ENCODE data around the gene A2ML1.

Gene A2ML1

DNA sequence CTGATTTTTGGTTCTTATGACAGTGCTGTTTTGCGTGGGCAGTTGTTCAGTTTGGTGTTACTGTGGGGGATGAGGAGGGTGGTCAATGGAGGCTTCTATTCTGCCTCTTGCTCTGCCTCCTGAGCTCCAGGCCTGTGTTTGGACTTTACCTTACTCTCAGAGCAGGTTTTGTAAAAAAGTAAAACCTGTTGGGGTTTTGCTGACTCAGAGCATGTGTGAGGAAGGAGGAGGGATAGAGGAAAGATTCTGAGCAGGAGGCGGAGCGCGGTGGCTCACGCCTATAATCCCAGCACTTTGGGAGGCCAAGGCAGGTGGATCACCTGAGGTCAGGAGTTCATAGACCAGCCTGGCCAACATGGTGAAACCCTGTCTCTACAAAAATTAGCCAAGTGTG is 6.7 kb downstream of the A2ML1 start:
- Histone ChIP-seq H3K4me1 (ENCODE audit: control insufficient read depth in 1 of 2, insufficient read depth in 2 of 2, low read length in 2 of 2) (no peaks in the 10 kb centered on the region), H3K4me3 (ENCODE audit: low read depth in 1 of 2, low read length in 2 of 2) (no peak overlapping the region), H3K27ac (ENCODE audit: low read depth, low read length) (no peak overlapping the region), H3K9me3 (ENCODE audit: control insufficient read depth in 1 of 2, low read length in 2 of 2) (no peaks in the 10 kb centered on the region), H3K9ac (ENCODE audit: low read depth in 1 of 2, low read length in 2 of 2) (no peak overlapping the region), H3K36me3 (ENCODE audit: control insufficient read depth in 1 of 2, insufficient read depth in 2 of 2, low read length in 2 of 2) (no peaks in the 10 kb centered on the region), H3K27me3 (ENCODE audit: control insufficient read depth in 1 of 2, insufficient read depth in 2 of 2, low read length in 2 of 2) (no peaks in the 10 kb centered on the region)

DNA sequence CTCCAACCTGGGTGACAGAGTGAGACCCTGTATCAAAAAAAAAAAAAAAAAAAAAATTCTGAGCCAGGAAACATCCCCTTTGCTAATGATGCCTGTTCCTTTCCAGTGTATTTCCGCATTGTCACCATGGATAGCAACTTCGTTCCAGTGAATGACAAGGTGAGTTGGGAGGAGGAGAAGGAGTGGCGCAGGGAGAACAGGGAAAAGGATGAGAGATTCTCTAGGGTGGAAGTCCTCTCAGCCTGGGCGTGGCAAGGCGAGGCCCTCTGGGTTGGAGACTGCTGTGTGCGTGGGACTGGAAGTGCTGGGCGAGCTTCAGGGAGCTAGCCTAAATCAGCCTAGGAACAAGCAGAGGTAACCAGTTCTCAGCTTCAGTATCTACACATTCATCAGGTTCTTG is 7.2 kb downstream of the A2ML1 start:
- no peaks in the 10 kb centered on the region for H3K36me3 ChIP-seq (ENCODE audit: control insufficient read depth in 1 of 2, insufficient read depth in 2 of 2, low read length in 2 of 2)
- H3K9ac ChIP-seq (ENCODE audit: low read depth in 1 of 2, low read length in 2 of 2) = no peak overlapping the region
- H3K4me3 ChIP-seq (ENCODE audit: low read depth in 1 of 2, low read length in 2 of 2) = no peak overlapping the region
- no peaks in the 10 kb centered on the region for H3K4me1 ChIP-seq (ENCODE audit: control insufficient read depth in 1 of 2, insufficient read depth in 2 of 2, low read length in 2 of 2)
- no peaks in the 10 kb centered on the region for H3K27me3 ChIP-seq (ENCODE audit: control insufficient read depth in 1 of 2, insufficient read depth in 2 of 2, low read length in 2 of 2)
- no peaks in the 10 kb centered on the region for H3K9me3 ChIP-seq (ENCODE audit: control insufficient read depth in 1 of 2, low read length in 2 of 2)
- H3K27ac ChIP-seq (ENCODE audit: low read depth, low read length) = no peak overlapping the region

DNA sequence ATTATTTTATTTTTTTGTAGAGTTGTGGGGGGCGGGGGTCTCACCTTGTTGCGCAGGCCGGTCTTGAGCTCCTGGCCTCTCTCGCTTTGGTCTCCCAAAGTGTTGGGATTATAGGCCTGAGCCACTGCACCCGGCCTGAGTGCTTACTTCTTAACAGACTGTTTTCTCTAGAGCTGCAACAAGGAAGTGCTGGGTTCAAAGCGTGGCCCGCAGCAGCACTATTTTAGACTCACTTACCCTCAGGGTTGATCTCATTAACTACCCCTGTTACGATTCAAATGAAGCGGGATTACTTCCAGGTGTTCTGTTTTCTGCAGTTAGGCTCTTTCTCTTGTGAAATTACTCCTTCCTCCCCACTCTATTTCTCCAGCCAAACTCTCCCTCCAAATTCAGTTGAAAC is 8.7 kb downstream of the A2ML1 start:
- Histone ChIP-seq H3K9ac (ENCODE audit: low read depth in 1 of 2, low read length in 2 of 2) (no peak overlapping the region), H3K27me3 (ENCODE audit: control insufficient read depth in 1 of 2, insufficient read depth in 2 of 2, low read length in 2 of 2) (no peaks in the 10 kb centered on the region), H3K4me3 (ENCODE audit: low read depth in 1 of 2, low read length in 2 of 2) (no peak overlapping the region)

DNA sequence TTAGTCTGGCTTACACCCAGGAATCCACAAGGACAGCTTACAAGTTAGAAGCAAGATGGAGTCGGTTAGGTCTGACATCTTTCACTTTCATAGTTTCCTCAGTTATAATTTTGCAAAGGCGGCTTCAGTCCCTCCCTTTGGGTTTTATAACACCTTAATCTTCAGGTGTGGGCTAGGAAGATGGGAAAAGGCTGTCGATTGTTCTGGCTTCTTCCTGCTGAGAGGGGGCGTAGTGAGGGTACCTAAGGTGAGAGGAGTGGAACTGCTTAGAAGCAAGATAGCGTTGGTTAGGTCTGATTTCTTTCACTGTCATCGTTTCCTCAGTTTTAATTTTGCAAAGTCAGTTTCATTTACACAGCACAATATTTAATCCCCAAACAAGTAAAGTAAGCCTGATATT is 10.1 kb downstream of the A2ML1 start:
- Histone ChIP-seq H3K36me3 (ENCODE audit: control insufficient read depth in 1 of 2, insufficient read depth in 2 of 2, low read length in 2 of 2) (no peaks in the 10 kb centered on the region), H3K27me3 (ENCODE audit: control insufficient read depth in 1 of 2, insufficient read depth in 2 of 2, low read length in 2 of 2) (no peaks in the 10 kb centered on the region), H3K9ac (ENCODE audit: low read depth in 1 of 2, low read length in 2 of 2) (no peak overlapping the region), H3K4me3 (ENCODE audit: low read depth in 1 of 2, low read length in 2 of 2) (no peak overlapping the region), H3K4me1 (ENCODE audit: control insufficient read depth in 1 of 2, insufficient read depth in 2 of 2, low read length in 2 of 2) (no peaks in the 10 kb centered on the region), H3K9me3 (ENCODE audit: control insufficient read depth in 1 of 2, low read length in 2 of 2) (no peaks in the 10 kb centered on the region), H3K27ac (ENCODE audit: low read depth, low read length) (no peak overlapping the region)

More for the DNA sequence above, 8.7 kb downstream of the A2ML1 start:
- Histone ChIP-seq H3K9me3 (ENCODE audit: control insufficient read depth in 1 of 2, low read length in 2 of 2) (no peaks in the 10 kb centered on the region), H3K27ac (ENCODE audit: low read depth, low read length) (no peak overlapping the region), H3K36me3 (ENCODE audit: control insufficient read depth in 1 of 2, insufficient read depth in 2 of 2, low read length in 2 of 2) (no peaks in the 10 kb centered on the region), H3K4me1 (ENCODE audit: control insufficient read depth in 1 of 2, insufficient read depth in 2 of 2, low read length in 2 of 2) (no peaks in the 10 kb centered on the region)

DNA sequence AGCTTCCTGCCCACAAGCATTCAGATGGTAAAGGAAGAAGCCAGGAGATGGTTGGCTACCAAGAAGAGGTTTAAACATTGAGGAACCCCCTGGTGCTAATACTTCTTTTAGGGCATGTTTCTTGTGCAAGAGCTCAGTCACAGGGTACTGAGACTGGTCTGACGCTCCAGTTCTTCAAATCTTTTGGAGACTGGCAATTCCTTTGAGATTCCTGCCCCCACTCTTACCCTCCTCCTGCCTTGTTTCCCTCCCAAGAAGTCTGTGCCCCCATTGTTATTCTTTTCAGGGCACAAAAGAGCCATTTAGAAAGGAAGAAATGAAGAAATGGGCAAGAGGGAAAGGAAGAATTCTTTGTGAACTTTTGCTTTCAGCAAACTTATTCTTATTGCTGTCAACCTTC is 11.8 kb downstream of the A2ML1 start:
- Histone ChIP-seq H3K27ac (ENCODE audit: low read depth, low read length) (no peak overlapping the region), H3K36me3 (ENCODE audit: control insufficient read depth in 1 of 2, insufficient read depth in 2 of 2, low read length in 2 of 2) (no peaks in the 10 kb centered on the region), H3K4me3 (ENCODE audit: low read depth in 1 of 2, low read length in 2 of 2) (no peak overlapping the region), H3K27me3 (ENCODE audit: control insufficient read depth in 1 of 2, insufficient read depth in 2 of 2, low read length in 2 of 2) (no peaks in the 10 kb centered on the region), H3K9ac (ENCODE audit: low read depth in 1 of 2, low read length in 2 of 2) (no peak overlapping the region), H3K9me3 (ENCODE audit: control insufficient read depth in 1 of 2, low read length in 2 of 2) (no peaks in the 10 kb centered on the region), H3K4me1 (ENCODE audit: control insufficient read depth in 1 of 2, insufficient read depth in 2 of 2, low read length in 2 of 2) (no peaks in the 10 kb centered on the region)

DNA sequence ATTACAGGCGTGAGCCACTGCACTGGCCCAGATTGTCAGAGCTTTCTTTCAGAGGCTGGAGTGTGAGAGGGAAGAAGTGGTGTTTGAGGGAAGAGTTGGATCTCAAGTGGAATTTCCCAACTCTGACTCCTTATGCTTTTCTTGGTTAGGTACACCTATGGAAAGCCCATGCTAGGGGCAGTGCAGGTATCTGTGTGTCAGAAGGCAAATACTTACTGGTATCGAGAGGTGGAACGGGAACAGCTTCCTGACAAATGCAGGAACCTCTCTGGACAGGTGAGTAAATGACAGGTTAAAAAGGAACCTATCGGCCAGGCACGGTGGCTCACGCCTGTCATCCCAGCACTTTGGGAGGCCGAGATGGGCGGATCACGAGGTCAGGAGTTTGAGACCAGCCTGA is 14.9 kb downstream of the A2ML1 start:
- no peaks in the 10 kb centered on the region for H3K27me3 ChIP-seq (ENCODE audit: control insufficient read depth in 1 of 2, insufficient read depth in 2 of 2, low read length in 2 of 2)
- no peaks in the 10 kb centered on the region for H3K9me3 ChIP-seq (ENCODE audit: control insufficient read depth in 1 of 2, low read length in 2 of 2)
- no peak overlapping the region for H3K27ac ChIP-seq (ENCODE audit: low read depth, low read length)
- no peak overlapping the region for H3K4me3 ChIP-seq (ENCODE audit: low read depth in 1 of 2, low read length in 2 of 2)
- H3K36me3 ChIP-seq (ENCODE audit: control insufficient read depth in 1 of 2, insufficient read depth in 2 of 2, low read length in 2 of 2) = no peaks in the 10 kb centered on the region
- no peak overlapping the region for H3K9ac ChIP-seq (ENCODE audit: low read depth in 1 of 2, low read length in 2 of 2)
- H3K4me1 ChIP-seq (ENCODE audit: control insufficient read depth in 1 of 2, insufficient read depth in 2 of 2, low read length in 2 of 2) = no peaks in the 10 kb centered on the region

DNA sequence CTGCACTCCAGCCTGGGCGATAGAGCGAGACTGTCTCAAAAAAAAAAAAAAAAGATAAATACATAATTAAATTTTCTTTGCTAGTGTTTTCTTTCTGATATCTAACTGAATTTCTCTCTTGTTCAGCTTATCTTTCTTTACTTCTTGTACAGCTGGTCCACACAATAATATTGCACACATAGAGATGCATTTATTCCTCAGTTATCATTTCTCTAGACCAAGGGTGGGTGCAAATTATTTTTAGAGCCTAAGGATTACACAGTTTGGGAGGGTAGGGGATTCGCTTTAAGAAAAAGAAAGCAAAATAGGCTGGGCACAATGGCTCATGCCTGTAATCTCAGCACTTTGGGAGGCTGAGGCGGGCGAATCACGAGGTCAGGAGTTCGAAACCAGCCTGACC is 17.9 kb downstream of the A2ML1 start:
- Histone ChIP-seq H3K4me3 (ENCODE audit: low read depth in 1 of 2, low read length in 2 of 2) (no peak overlapping the region), H3K36me3 (ENCODE audit: control insufficient read depth in 1 of 2, insufficient read depth in 2 of 2, low read length in 2 of 2) (no peaks in the 10 kb centered on the region), H3K9ac (ENCODE audit: low read depth in 1 of 2, low read length in 2 of 2) (no peak overlapping the region), H3K27me3 (ENCODE audit: control insufficient read depth in 1 of 2, insufficient read depth in 2 of 2, low read length in 2 of 2) (no peaks in the 10 kb centered on the region), H3K27ac (ENCODE audit: low read depth, low read length) (no peak overlapping the region), H3K9me3 (ENCODE audit: control insufficient read depth in 1 of 2, low read length in 2 of 2) (no peaks in the 10 kb centered on the region), H3K4me1 (ENCODE audit: control insufficient read depth in 1 of 2, insufficient read depth in 2 of 2, low read length in 2 of 2) (no peaks in the 10 kb centered on the region)

DNA sequence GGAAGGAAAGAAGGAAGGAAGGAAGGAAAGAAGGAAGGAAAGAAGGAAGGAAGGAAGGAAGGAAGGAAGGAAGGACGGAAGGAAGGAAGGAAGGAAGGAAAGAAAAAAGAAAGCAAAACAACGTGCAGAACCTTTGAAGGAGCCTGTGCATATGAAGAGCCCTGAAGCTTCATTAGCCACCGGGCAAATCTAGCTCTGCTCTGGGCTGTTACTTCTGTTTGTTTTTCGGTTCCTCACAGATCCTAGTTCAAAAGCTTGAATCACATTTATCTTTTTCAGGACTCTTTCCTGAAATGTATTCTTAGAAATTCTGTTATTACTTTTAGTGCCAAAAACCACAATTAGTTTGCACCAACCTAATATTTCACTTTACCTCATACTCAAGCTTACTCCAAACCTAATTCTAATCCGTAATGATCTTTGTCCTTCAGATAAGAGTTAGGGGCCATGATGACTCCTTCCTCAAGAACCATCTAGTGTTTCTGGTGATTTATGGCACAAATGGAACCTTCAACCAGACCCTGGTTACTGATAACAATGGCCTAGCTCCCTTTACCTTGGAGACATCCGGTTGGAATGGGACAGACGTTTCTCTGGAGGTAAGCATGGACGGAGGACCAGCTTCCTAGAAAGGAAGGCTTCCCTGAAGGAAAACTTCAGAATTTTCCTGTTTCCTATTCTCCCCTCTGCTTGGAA is 18.7 kb downstream of the A2ML1 start:
- H3K4me3 ChIP-seq (ENCODE audit: low read depth in 1 of 2, low read length in 2 of 2) = no peak overlapping the region
- H3K27me3 ChIP-seq (ENCODE audit: control insufficient read depth in 1 of 2, insufficient read depth in 2 of 2, low read length in 2 of 2) = no peaks in the 10 kb centered on the region
- H3K9me3 ChIP-seq (ENCODE audit: control insufficient read depth in 1 of 2, low read length in 2 of 2) = no peaks in the 10 kb centered on the region
- no peaks in the 10 kb centered on the region for H3K36me3 ChIP-seq (ENCODE audit: control insufficient read depth in 1 of 2, insufficient read depth in 2 of 2, low read length in 2 of 2)
- H3K27ac ChIP-seq (ENCODE audit: low read depth, low read length) = no peak overlapping the region
- no peak overlapping the region for H3K9ac ChIP-seq (ENCODE audit: low read depth in 1 of 2, low read length in 2 of 2)
- H3K4me1 ChIP-seq (ENCODE audit: control insufficient read depth in 1 of 2, insufficient read depth in 2 of 2, low read length in 2 of 2) = no peaks in the 10 kb centered on the region

DNA sequence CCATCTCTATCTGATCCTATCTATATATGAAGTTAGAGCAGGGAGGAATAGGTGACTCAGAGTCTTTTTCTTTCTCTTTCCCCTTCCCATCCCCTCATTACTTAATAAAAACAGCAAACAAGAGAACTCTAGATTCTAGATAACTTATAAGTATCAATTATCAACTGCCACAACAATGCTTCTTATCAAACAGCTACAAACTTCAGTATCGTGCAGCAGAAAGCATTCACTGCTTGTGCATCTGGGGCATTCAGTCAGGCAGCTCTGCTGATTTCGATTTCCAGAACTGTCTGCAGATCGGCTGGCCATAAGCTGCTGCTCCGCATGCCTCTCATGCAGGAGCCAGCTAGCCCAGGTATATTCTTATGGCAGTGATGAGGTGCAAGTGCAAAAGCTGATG is 19.4 kb downstream of the A2ML1 start:
- Histone ChIP-seq H3K27ac (ENCODE audit: low read depth, low read length) (no peak overlapping the region), H3K36me3 (ENCODE audit: control insufficient read depth in 1 of 2, insufficient read depth in 2 of 2, low read length in 2 of 2) (no peaks in the 10 kb centered on the region), H3K9me3 (ENCODE audit: control insufficient read depth in 1 of 2, low read length in 2 of 2) (no peaks in the 10 kb centered on the region), H3K27me3 (ENCODE audit: control insufficient read depth in 1 of 2, insufficient read depth in 2 of 2, low read length in 2 of 2) (no peaks in the 10 kb centered on the region), H3K9ac (ENCODE audit: low read depth in 1 of 2, low read length in 2 of 2) (no peak overlapping the region), H3K4me1 (ENCODE audit: control insufficient read depth in 1 of 2, insufficient read depth in 2 of 2, low read length in 2 of 2) (no peaks in the 10 kb centered on the region), H3K4me3 (ENCODE audit: low read depth in 1 of 2, low read length in 2 of 2) (no peak overlapping the region)

DNA sequence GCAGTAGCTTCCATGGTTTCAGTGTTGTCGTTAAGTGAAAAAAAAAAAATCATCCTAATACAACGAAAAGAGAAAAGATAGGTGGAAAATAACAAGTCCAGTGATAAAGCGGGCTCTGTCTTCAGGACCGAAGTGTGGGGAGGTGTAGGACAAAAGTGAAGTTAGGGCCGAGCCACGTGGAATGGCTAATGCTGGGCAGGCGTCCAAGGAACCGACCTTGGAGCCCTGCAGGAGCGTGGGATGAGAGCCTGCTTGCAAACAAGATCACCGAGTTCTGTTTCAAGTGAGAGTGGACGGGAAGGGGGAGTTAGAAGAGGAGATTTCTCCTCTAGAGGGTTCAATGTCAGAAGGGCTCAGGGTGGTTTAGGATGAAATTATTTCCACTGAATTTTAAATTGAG is 22.2 kb downstream of the A2ML1 start:
- H3K27ac ChIP-seq (ENCODE audit: low read depth, low read length) = no peak overlapping the region
- H3K4me3 ChIP-seq (ENCODE audit: low read depth in 1 of 2, low read length in 2 of 2) = no peak overlapping the region
- no peaks in the 10 kb centered on the region for H3K9me3 ChIP-seq (ENCODE audit: control insufficient read depth in 1 of 2, low read length in 2 of 2)
- H3K9ac ChIP-seq (ENCODE audit: low read depth in 1 of 2, low read length in 2 of 2) = no peak overlapping the region
- no peaks in the 10 kb centered on the region for H3K4me1 ChIP-seq (ENCODE audit: control insufficient read depth in 1 of 2, insufficient read depth in 2 of 2, low read length in 2 of 2)
- H3K36me3 ChIP-seq (ENCODE audit: control insufficient read depth in 1 of 2, insufficient read depth in 2 of 2, low read length in 2 of 2) = no peaks in the 10 kb centered on the region
- no peaks in the 10 kb centered on the region for H3K27me3 ChIP-seq (ENCODE audit: control insufficient read depth in 1 of 2, insufficient read depth in 2 of 2, low read length in 2 of 2)

DNA sequence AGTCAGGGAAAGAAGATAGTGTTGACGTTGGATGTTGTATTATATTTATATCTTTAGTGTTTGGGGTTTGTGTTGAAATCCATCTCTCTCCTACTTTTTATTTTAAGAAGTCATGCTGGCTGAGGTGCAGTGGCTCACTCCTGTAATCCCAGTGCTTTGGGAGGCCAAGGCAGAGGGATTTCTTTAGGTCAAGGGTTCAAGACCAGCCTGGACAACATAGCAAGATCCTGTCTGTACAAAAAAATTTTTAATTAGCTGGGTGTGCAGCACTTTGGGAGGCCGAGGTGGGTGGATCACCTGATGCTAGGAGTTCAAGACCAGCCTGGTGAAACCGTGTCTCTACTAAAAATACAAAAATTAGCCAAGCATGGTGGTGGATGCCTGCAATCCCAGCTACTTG is 23.9 kb downstream of the A2ML1 start:
- Histone ChIP-seq H3K36me3 (ENCODE audit: control insufficient read depth in 1 of 2, insufficient read depth in 2 of 2, low read length in 2 of 2) (no peaks in the 10 kb centered on the region), H3K27ac (ENCODE audit: low read depth, low read length) (no peak overlapping the region), H3K4me3 (ENCODE audit: low read depth in 1 of 2, low read length in 2 of 2) (no peak overlapping the region), H3K9me3 (ENCODE audit: control insufficient read depth in 1 of 2, low read length in 2 of 2) (no peaks in the 10 kb centered on the region), H3K4me1 (ENCODE audit: control insufficient read depth in 1 of 2, insufficient read depth in 2 of 2, low read length in 2 of 2) (no peaks in the 10 kb centered on the region), H3K9ac (ENCODE audit: low read depth in 1 of 2, low read length in 2 of 2) (no peak overlapping the region), H3K27me3 (ENCODE audit: control insufficient read depth in 1 of 2, insufficient read depth in 2 of 2, low read length in 2 of 2) (no peaks in the 10 kb centered on the region)
